Breast epithelium (tissue), 3 donors: ENCODE measurements around the gene DGKQ.
A peak's percentile ranks its signal among the peaks of the same experiment; 100 is the strongest.

ENCODE experiments used
- CTCF ChIP-seq, 3 donors: fragments of 450-650 bp; IDR thresholded peaks; one replicate each; pipeline ENCODE4 v1.5.1; 2016 to 2017; ENCODE audit warnings: antibody characterized with exemption in 3 of 3, mild to moderate bottlenecking in 3 of 3, moderate library complexity in 3 of 3
- POLR2A ChIP-seq: fragments of 450-650 bp; IDR thresholded peaks from one replicate; pipeline ENCODE4 v1.6.1; 2016; ENCODE audit warnings: antibody characterized with exemption, mild to moderate bottlenecking, moderate library complexity
- POLR2AphosphoS5 ChIP-seq, 3 donors: sonication (generic); formaldehyde crosslinking; IDR thresholded peaks; one replicate each; pipeline ENCODE4 v1.6.1; 2017; ENCODE audit warnings: antibody characterized with exemption in 3 of 3

- TF ChIP-seq CTCF (IDR thresholded peaks at IDR 0.05) (no peak), POLR2A (no peak), POLR2AphosphoS5 (IDR thresholded peaks at IDR 0.05) (peak in 1 of 3 donors; percentile 5)
These were observed 19.1 kb upstream of the DGKQ start for GRCh38 chr4:992297-993110.
